Measurements from ENCODE around the gene SMARCC2.
A peak's percentile ranks its signal among the peaks of the same experiment; 100 is the strongest.

Gene SMARCC2

GRCh38 chr12:56208006-56208405 lies 18.7 kb upstream of the SMARCC2 start:
- no peak for DNase-seq (ENCODE audit: low read depth)

DNA sequence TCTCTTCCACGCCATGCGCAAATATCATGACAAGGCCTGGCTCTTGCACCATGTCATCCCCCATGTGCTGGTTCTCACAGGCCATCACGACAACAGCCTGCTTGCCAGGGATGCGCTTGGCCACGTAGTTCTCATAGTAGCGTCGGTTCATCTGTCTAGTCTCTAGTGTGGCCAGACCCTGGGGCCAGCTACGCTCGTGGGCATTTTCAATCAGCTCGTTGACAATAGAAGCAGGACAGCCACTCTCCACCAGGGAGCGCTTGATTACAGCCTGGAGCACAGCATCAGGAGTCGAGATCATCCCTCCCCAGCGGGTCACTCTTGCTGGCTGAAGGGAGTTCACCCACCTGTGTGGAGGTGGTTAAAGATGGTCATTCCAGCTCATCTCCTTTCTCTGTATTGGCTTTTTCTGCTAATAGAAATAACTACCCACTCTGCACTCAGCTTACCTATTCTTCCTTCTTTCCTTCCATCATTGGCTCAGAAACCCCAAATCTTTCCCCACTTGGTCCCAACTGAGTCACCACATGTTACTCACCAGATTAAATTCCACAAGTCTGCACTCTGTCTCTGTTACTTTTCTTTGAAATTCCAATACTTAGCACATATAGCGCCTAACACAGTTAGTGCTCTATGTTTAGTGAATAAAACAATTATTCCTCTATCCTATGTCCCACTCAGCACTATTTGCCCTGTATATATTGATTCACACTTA lies 17.3 kb upstream of the SMARCC2 start:
- peak; percentile 60 for DNase-seq (ENCODE audit: low read depth)

DNA sequence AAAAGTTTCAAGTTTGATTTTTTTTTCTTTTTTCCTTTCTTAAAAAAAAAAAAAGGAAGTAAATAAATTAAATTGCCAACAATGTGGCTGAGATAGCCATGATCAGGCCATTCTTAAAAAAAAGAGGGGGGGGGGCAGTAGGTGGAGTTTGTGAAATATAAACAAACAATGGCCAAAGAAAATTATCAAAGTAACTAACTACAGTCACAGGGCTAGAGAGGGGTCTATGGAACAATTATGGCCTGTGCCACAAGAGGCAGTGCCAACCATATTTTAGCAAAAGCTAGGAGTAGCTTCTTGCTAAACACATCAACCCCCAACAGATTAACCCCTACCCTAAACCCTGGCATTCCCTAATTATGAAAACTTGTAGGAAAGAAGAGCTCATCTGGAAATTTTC lies 16.2 kb upstream of the SMARCC2 start:
- DNase-seq (ENCODE audit: low read depth) = no peak

DNA sequence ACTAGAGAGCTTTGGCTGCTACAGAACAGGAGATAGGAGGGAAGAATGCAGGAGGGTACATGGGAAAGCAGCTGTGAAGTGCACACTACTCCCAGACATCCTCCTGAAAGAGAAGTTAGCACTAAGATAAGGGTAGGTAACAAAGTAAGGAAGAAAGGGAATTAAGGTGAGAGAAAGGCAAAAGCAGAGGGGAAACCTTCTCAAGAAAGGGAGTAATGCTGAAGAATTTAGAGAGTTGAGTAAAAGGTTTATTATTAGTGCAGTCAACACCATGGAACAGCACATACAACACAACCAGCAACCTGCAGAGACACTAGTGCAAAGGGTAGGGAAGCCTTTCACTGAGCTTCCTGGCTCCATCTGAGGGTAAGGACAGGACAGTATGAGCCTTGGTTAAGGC lies 15.0 kb upstream of the SMARCC2 start:
- DNase-seq (ENCODE audit: low read depth) = no peak

DNA sequence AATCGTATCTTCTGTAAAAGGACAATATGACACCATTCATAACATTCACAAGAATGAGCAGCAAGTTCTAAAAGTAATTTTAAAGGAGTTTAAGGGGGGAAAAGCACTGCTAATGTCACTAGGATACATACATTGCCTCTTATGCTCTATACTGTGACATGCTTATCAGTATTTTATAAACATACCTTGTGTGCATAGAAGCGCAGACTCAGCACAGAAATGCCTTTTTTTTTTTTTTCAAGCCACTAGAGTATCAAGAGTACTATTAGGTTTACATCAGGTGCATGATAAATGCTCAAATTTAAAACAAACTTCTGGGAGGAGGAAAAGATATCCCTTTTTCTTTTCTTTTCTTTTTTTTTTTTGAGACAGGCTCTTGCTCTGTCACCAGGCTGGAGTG lies 13.6 kb upstream of the SMARCC2 start:
- DNase-seq (ENCODE audit: low read depth) = no peak

- no peak for DNase-seq (ENCODE audit: low read depth)
Measured at GRCh38 chr12:56202366-56202765, 13.1 kb upstream of the SMARCC2 start.

DNA sequence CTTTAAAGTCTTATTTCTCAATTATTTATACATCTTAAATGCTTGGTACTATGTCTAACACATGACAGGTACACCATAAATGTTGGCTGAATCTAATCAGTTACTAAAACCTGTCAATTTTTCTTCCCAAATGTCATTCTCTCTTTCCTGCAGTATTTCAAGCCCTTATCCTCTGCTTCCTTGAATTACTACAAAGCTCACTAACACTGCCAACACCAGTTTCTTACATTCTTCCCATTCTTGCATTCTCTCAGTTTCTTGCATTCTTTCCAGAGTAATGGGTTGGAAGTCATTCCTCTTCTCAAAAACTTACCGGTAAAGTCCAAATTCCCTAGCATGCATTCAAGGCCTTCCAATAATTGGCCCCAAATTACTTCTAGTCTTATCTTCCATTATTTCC lies 9.6 kb upstream of the SMARCC2 start:
- DNase-seq (ENCODE audit: low read depth) = no peak

- no peak for DNase-seq (ENCODE audit: low read depth)
Measured at GRCh38 chr12:56197921-56198635, 8.8 kb upstream of the SMARCC2 start.

- DNase-seq (ENCODE audit: low read depth) = peak; percentile 98
Measured at GRCh38 chr12:56196818-56197550, 7.7 kb upstream of the SMARCC2 start.

DNA sequence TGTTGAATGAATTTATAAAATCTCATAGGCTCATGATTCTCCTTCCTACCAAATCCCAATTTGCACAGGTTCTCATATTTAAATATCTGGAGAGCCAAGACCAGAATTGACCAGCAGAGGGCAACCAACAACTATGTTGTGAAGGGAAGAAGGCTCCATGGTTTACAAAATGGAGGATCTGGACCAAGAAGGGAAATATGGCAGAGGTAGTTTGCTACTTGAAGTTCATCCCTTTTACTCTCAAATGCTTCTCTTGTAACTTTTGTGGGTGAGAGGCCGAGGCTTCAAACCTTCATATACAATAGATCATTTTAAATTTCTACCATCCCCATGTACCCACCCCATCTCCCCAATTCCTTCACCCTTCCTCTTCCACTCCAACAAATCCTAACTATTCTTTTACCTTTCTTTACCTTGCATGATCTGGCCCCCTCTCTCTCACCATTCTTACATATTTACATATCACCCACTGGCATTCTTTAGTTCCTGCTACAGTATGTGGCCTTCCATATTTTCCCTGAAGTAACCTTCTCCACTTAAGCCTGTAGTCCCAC lies 3.8 kb upstream of the SMARCC2 start:
- peak; percentile 81 for DNase-seq (ENCODE audit: low read depth)

- no peak for DNase-seq (ENCODE audit: low read depth)
Measured at GRCh38 chr12:56192582-56192981, 3.3 kb upstream of the SMARCC2 start.

DNA sequence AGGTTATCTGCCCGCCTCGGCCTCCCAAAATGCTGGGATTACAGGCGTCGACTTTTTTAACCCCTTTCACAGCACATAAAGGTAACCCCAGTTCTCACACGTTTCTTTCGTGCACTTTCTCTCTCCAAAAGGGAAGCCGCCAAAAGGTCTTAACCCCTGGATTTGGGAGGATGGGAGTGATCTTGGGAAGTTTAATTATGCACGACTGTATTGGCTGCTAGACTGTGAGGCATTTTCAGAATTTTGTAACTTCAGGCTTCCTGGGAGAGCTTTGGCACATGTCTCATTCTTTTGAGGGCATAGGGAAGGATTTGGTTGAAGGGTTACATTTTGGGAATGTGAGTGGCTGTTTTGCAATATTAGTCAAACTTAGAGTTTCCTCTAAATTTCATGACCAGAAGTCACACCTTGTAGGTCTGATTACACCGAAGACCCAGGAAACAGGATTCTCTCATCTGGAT lies 1.4 kb upstream of the SMARCC2 start:
- no peak for DNase-seq (ENCODE audit: low read depth)

GRCh38 chr12:56189918-56190694 lies 823 bp upstream of the SMARCC2 start:
- DNase-seq (ENCODE audit: low read depth) = peak; percentile 75

DNA sequence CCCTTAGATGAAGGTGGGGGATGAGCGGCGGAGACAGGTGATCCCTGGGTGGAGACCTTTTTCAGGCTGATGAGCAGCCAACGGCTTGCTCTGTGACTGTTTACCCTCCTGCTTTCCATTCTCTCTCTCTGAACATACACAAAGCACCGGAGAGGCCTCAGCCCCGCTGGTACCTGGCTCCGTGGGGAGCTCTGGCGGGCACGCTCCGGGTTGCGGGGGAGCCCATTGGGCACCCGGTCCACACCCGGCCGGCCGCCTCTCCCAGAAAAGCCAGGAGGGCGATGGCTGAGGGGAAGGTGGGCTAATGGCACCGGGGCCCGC lies 545 bp downstream of the SMARCC2 start:
- no peak for DNase-seq (ENCODE audit: low read depth)

GRCh38 chr12:56188131-56188777 lies 1.0 kb downstream of the SMARCC2 start:
- DNase-seq (ENCODE audit: low read depth) = no peak

GRCh38 chr12:56186957-56187356 lies 2.3 kb downstream of the SMARCC2 start:
- no peak for DNase-seq (ENCODE audit: low read depth)

DNA sequence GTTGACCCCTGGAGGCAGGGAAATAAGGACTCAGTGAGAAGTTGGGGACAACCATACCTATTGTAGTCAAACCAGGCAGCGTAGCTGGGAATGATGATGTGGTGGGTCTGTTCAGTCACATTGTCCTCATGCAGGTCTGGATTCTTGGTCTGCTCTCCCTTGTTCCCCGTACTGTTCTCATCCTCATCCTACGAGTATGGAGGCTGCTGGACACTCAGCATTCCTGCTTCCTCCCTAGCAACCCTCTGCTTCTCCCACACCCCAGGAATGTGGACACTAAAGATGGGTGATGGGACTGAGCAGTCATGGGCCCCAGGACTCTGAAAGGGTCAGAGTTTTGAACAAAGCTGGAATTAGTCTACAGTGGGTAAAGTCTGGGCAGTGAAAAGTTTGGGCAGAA lies 10.9 kb downstream of the SMARCC2 start:
- DNase-seq (ENCODE audit: low read depth) = no peak

DNA sequence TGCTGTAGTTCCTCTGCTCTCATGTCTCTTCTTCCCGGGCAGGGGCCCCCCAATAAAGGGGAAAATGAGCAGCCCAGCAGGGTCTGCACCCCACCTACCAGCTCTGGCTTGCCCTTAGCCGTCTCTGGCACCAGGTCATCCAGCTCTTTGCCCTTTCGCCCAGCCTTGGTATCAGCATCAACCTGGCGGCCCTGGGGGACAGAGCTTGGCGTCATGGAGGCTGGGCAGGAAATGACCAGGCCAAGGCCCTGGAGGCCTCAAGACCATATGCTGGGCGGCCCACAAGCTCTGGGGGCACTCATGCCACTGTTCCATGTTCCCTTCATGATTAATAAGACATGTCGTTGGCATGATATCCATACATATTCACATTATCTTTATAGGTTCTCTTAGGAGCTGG lies 16.4 kb downstream of the SMARCC2 start:
- DNase-seq (ENCODE audit: low read depth) = no peak

GRCh38 chr12:56169229-56169759 lies 20.0 kb downstream of the SMARCC2 start:
- DNase-seq (ENCODE audit: low read depth) = no peak

DNA sequence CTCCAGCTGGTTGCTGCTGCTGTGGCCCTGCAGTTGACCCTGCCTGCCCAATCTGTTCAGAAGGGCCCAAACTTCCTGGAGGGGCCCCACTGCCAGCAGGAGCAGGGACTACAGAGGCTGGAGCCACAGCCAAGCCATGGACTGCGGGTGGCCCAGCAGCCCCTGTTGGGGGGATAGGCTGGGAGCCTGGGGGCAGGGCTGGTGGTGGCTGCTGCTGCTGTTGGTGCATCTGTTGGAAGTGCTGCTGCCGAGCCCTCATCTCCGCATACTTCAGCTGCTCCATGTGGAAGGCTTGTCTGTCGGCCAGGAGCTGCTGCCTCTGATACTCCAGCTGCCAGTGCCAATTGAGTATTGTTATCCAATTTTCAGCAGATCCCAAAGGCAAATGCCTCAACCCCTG lies 23.9 kb downstream of the SMARCC2 start:
- no peak for DNase-seq (ENCODE audit: low read depth)

GRCh38 chr12:56164345-56164729 lies 24.9 kb downstream of the SMARCC2 start:
- no peak for DNase-seq (ENCODE audit: low read depth)
